ENCODE data around the gene CNTD1.
A peak's percentile ranks its signal among the peaks of the same experiment; 100 is the strongest.

Gene CNTD1

DNA sequence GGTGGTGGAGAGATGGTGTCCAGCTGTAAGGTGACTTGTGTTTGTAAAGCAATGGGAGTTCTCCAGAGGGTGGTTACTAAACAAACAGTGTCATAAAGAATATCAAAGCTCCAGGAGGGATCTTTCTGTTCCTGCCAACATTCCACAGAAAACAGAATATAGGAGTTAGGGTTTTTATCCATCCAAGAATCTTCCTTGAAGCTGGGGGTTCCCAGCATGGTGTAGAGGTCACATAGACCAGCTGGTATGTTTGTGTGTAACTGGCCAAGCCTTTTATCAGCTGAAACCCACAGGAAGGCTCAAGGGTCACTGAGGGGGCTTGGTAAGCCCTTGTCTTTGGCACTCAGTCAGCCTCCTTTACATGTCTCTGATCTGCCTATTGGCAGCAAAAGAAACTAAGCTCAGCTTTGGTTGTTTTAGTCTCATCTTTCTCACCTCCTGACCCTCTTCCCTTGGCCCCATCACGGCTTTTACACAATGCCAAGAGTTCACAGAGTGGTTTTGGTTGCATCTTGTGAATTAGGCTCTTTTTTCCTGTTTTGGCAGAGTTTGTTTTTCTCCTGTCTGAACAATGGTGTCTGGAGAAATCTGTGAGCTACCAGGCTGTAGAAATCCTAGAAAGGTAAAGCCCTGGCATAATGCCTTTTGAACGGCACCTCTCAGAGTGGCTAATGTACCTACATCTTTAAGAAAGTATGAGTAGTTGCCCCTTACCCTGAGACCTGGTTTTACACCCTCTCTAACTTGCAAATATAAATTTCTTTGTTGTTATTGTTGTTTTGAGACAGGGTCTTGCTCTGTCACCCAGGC is 4.6 kb downstream of the CNTD1 start:
- no peak for DNase-seq (ENCODE audit: low read depth in 4 of 4, low spot score in 1 of 4)

DNA sequence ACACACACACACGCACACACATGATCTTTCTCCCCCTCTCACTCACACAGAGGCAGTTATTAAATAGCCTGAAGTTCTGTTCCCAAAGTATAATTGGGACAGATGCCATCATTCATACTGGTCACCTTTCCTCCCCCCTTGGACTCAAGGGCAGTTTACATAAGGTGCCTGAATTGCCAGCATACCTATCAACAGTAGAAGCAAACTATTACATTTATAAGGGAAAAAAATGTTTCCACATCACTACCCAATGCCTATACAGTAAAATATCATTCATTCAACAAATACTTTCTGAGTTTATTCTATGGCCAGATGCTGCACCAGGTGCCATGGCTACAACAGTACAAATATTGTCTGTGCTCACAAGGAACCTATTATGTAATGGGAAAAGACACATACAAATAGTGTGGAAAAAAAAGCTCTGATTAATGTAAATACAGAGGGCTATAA is 6.3 kb downstream of the CNTD1 start:
- no peak for DNase-seq (ENCODE audit: low read depth in 4 of 4, low spot score in 1 of 4)

- DNase-seq (ENCODE audit: low read depth in 4 of 4, low spot score in 1 of 4) = no peak
These were observed 7.6 kb downstream of the CNTD1 start for GRCh38 chr17:42806249-42806648.

GRCh38 chr17:42809250-42809649 is 10.6 kb downstream of the CNTD1 start:
- DNase-seq (ENCODE audit: low read depth in 4 of 4, low spot score in 1 of 4) = no peak

GRCh38 chr17:42814633-42815399 is 16.2 kb downstream of the CNTD1 start:
- no peak for DNase-seq (ENCODE audit: low read depth in 4 of 4, low spot score in 1 of 4)

GRCh38 chr17:42817866-42818265 is 19.2 kb downstream of the CNTD1 start:
- DNase-seq (ENCODE audit: low read depth in 4 of 4, low spot score in 1 of 4) = no peak

DNA sequence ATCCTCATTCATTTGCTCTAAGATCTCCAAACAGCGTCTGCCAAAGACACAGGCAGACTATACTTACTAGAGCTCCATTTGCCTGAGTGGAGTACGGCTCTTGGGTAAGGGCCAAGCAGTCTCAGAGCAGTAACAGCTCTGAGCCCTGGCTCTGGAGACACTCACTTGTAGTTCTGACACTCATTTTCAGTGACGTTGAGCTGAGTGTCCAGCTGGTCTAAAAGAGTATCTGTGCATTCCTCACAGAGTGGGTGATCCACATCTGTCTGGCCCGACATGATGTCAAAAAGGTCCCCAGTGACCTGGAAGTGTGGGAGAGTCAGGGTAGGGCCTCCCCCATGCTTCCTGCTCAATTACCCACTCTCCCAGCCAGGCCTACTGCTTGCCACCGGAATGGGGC is 19.7 kb downstream of the CNTD1 start:
- DNase-seq (ENCODE audit: low read depth in 4 of 4, low spot score in 1 of 4) = no peak

GRCh38 chr17:42819939-42820535 is 21.4 kb downstream of the CNTD1 start:
- DNase-seq (ENCODE audit: low read depth in 4 of 4, low spot score in 1 of 4) = peak; percentile 35 to 55 (median 49)

DNA sequence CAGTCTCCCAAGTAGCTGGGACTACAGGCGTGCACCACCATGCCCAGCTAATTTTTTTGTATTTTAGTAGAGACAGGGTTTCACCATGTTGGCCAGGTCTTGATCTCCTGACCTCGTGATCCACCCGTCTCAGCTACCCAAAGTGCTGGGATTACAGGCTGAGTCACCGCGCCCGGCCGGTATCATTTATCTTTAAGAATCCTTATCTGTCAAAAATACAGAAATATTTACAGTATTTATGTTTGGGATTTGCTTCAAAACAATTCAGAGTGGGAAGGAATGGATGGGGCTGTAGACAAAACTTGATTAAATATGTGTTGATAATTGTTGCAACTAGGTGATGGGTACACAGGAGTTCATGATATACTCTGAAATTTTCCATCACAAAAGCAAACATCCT is 22.5 kb downstream of the CNTD1 start:
- DNase-seq (ENCODE audit: low read depth in 4 of 4, low spot score in 1 of 4) = no peak

GRCh38 chr17:42827472-42827871 is 28.8 kb downstream of the CNTD1 start:
- DNase-seq (ENCODE audit: low read depth in 4 of 4, low spot score in 1 of 4) = no peak

- no peak for DNase-seq (ENCODE audit: low read depth in 4 of 4, low spot score in 1 of 4)
These were observed 32.3 kb downstream of the CNTD1 start for GRCh38 chr17:42830971-42831370.

GRCh38 chr17:42832213-42832933 is 33.7 kb downstream of the CNTD1 start:
- DNase-seq (ENCODE audit: low read depth in 4 of 4, low spot score in 1 of 4) = no peak

DNA sequence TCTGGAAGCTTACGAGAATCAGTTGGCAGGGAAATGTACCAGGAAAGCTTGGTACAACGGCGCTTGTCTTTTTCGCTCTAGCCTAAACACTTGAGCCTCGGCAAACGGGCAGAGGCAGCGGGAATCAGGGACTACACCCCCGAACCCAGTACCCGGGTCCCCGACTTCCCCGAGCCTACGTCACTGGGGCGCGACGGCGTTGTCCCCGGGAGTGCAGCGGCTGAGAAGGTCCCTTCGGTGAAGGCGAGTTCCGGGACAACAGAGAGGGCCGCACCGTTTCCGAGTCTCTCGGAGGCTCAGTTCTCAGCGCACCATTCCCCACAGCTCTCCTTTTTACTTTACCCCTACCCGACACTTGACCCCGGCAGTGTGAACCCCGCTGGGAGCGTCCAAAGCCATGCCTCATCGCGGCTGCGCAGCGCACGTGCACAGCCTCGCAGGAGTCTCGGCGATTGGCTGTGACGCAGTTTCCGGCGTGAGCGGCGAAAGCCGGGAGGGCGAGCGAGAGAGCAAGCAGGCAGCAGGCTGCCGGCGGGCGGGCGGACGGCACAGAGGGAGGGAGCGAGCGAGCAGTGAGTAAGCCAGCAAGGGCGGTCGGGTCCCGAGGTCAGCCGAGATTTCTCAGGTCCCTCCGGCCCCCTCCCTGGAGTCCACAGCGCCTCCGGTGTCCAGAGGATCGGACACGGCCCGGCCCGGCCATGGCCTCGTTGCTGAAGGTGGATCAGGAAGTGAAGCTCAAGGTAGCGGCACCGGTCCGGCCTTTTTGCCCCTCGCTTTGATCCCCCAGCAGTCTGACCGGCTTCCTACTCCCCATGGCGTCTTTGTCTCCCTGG is 34.5 kb downstream of the CNTD1 start, which contains the start of gene PSME3:
Gene PSME3 (plus strand): TSS at position 464 of the 833 bp plus-strand sequence. CDS start 235 bp downstream, at position 699.
- peak; percentile 73 to 86 (median 85) for DNase-seq (ENCODE audit: low read depth in 4 of 4, low spot score in 1 of 4)

DNA sequence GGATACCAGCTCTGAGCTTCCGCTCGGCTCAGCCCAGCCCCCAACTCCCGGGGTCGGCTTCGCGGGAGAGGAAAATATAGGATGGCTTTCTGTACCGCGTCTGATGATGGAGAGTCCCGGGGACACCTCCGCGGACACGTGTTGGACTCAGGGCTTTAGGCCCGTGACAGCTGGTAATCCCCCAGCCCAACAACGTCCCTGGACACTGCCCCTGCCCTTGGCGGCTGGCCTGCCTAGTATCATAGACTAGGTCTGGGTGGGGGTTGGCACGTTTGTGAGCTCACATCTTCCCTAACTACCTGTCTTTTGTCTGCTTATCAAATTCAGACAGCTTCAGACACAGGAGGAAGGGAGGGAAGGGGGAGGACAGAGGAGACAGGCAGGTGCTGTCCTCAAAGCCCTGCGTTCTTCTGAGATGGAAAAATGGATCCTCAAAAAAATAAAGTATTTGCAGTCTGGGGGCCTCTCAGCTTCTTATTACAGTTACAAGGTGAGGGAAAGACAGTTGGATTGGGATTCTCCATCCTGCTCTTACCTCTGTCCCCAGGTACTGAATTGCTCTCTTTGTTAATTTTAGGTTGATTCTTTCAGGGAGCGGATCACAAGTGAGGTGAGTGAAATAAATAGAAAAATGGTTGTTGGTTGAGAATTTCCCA is 35.2 kb downstream of the CNTD1 start:
- no peak for DNase-seq (ENCODE audit: low read depth in 4 of 4, low spot score in 1 of 4)

GRCh38 chr17:42835732-42836131 is 37.1 kb downstream of the CNTD1 start:
- no peak for DNase-seq (ENCODE audit: low read depth in 4 of 4, low spot score in 1 of 4)

GRCh38 chr17:42841975-42842685 is 43.5 kb downstream of the CNTD1 start:
- no peak for DNase-seq (ENCODE audit: low read depth in 4 of 4, low spot score in 1 of 4)

GRCh38 chr17:42843358-42843934 is 44.8 kb downstream of the CNTD1 start:
- DNase-seq (ENCODE audit: low read depth in 4 of 4, low spot score in 1 of 4) = no peak

DNA sequence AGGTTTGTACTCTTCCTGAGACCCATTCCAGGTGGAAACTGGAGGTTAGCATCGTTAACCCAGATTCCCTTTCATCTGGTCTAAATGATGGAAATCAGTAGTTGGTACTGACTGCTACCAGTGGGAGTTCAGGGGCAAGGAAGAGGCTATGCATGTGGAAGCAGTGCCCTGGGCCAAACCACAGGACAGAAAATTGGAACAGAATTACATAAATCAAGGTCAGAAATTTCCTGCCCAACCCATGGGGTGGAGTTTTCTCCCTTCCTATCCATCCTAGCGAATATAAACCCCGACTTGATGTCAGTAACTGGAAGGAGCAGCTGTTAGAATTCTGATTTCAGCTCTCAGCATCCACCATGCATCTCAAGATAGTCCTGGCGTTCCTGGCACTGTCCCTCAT is 45.6 kb downstream of the CNTD1 start, which contains the start of gene AOC2:
Gene AOC2 (plus strand): TSS at position 310 of the 400 bp plus-strand sequence. CDS start 47 bp downstream, at position 357.
- no peak for DNase-seq (ENCODE audit: low read depth in 4 of 4, low spot score in 1 of 4)

Measured in stimulated activated CD4-positive, alpha-beta T cell treated with anti-CD3 and anti-CD28 coated beads, Interleukin-1b, Interleukin-23, amount 100 ng/mL, for 24 hours (primary cell).